ENCODE measurements around the gene NEDD4L.

NEDD4L gene

DNA sequence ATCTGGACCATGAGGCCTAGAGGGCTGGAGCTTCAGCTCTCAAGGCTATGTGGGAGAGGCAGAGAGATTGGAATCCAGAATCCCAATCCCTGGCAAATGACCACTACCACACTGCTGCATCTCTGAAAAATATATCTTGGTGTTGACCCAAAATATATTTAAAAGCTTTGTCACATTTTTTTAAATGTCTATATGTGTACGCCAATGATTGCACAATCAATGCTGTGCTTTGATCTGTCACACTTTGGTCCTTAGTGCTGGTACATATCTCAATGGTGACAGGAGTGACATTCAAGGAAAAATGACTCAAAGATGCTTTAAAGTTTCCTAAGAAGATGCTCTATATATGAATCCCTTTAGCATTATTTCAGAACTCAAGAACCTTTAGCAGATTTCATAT lies 31.7 kb upstream of the NEDD4L start:
- Histone ChIP-seq H3K9me3 (ENCODE audit: insufficient read depth, low read length) (peaks cover 14% of the 10 kb centered on the region; the same call in 1 of the 2 replicates), H4K20me1 (ENCODE audit: low read depth, low read length) (no peaks in the 10 kb centered on the region), H3K4me3 (ENCODE audit: insufficient read depth, low read length, poor library complexity, severe bottlenecking) (no peak overlapping the region), H3K9ac (ENCODE audit: low read length) (no peak overlapping the region), H3F3A (ENCODE audit: insufficient read depth) (no peaks in the 10 kb centered on the region), H3K4me2 (ENCODE audit: low read depth, low read length, poor library complexity, severe bottlenecking) (no peak overlapping the region), H2AFZ (ENCODE audit: low read depth, low read length, severe bottlenecking) (no peak overlapping the region), H3K79me2 (ENCODE audit: insufficient read depth, low read length) (no peaks in the 10 kb centered on the region), H3K27ac (ENCODE audit: low read depth, low read length) (no peak overlapping the region), H3K36me3 (ENCODE audit: low read length) (0 out of 2 replicates have a peak, but pooled peaks cover 6% of the 10 kb centered on the region), H3K27me3 (ENCODE audit: low read length) (no peaks in the 10 kb centered on the region), H3K9me2 (replicated peaks; ENCODE audit: insufficient read depth, low read length) (no peaks in the 10 kb centered on the region)
- no peak for TF ChIP-seq EZH2phosphoT487 (conservative IDR thresholded peaks at IDR 0.05; ENCODE audit: low read length)
- TF ChIP-seq, protein P1, sequence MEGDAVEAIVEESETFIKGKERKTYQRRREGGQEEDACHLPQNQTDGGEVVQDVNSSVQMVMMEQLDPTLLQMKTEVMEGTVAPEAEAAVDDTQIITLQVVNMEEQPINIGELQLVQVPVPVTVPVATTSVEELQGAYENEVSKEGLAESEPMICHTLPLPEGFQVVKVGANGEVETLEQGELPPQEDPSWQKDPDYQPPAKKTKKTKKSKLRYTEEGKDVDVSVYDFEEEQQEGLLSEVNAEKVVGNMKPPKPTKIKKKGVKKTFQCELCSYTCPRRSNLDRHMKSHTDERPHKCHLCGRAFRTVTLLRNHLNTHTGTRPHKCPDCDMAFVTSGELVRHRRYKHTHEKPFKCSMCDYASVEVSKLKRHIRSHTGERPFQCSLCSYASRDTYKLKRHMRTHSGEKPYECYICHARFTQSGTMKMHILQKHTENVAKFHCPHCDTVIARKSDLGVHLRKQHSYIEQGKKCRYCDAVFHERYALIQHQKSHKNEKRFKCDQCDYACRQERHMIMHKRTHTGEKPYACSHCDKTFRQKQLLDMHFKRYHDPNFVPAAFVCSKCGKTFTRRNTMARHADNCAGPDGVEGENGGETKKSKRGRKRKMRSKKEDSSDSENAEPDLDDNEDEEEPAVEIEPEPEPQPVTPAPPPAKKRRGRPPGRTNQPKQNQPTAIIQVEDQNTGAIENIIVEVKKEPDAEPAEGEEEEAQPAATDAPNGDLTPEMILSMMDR (IDR thresholded peaks at IDR 0.05; ENCODE audit: insufficient read depth, low read length, poor library complexity, severe bottlenecking) = no peak

DNA sequence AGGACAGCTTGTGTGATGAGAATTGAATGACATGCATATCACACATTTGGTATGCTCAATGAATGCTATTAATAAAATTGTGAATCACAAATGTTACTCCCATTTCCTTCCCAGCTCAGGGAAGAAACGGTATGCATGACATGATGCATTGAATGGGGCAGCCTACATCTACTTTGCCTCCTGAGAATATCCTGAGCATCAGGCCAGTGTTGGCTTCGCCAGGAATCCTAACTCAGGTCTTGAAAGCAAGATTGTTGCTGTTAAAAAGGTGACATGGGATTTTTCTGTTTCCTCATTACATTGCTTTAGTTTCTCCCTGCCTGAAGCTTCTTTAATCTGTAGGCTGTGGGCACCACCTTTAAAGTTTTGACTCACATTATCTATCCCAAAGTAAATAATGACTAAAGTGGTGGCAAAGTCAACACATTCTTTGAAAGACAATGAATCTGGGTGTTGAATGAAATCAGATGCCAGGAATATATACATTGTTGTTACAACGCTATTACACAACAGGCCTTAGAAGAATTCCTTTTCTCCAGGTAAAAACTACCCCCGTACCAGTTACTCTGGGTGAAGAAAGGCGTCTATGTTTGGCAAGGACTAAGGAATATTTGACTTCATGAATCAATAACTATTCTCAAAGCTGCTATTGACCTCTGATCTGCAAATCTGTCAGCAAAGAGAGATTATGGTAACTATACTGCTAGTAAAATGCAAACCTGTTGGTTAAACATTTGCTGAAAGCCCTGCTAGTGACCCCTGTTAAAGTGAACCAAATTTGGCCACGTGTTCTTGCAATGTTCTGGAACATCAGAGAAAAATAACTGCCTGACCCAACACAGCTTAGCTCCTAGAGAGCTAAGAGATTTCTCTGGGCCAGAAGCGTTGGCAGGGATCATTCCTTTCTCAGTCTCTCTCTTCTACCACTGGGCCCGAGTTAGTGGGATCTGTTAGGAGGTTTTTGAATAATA lies 30.5 kb upstream of the NEDD4L start:
- H3K36me3 ChIP-seq (ENCODE audit: low read length) = 0 out of 2 replicates have a peak, but pooled peaks cover 6% of the 10 kb centered on the region
- no peaks in the 10 kb centered on the region for H3K27me3 ChIP-seq (ENCODE audit: low read length)
- no peak overlapping the region for H3K27ac ChIP-seq (ENCODE audit: low read depth, low read length)
- no peak overlapping the region for H3K4me3 ChIP-seq (ENCODE audit: insufficient read depth, low read length, poor library complexity, severe bottlenecking)
- no peaks in the 10 kb centered on the region for H3K79me2 ChIP-seq (ENCODE audit: insufficient read depth, low read length)
- no peak overlapping the region for H3K9ac ChIP-seq (ENCODE audit: low read length)
- H4K20me1 ChIP-seq (ENCODE audit: low read depth, low read length) = no peaks in the 10 kb centered on the region
- no peak overlapping the region for H2AFZ ChIP-seq (ENCODE audit: low read depth, low read length, severe bottlenecking)
- no peak overlapping the region for H3K4me2 ChIP-seq (ENCODE audit: low read depth, low read length, poor library complexity, severe bottlenecking)
- 0 out of 2 replicates have a peak, but pooled peaks have one; percentile 88 for TF ChIP-seq EZH2phosphoT487 (conservative IDR thresholded peaks at IDR 0.05; ENCODE audit: low read length)
- TF ChIP-seq, protein P1 (IDR thresholded peaks at IDR 0.05; ENCODE audit: insufficient read depth, low read length, poor library complexity, severe bottlenecking) = no peak
- no peaks in the 10 kb centered on the region for H3K9me2 ChIP-seq (replicated peaks; ENCODE audit: insufficient read depth, low read length)
- H3F3A ChIP-seq (ENCODE audit: insufficient read depth) = no peaks in the 10 kb centered on the region
- peaks cover 14% of the 10 kb centered on the region; the same call in 1 of the 2 replicates for H3K9me3 ChIP-seq (ENCODE audit: insufficient read depth, low read length)

DNA sequence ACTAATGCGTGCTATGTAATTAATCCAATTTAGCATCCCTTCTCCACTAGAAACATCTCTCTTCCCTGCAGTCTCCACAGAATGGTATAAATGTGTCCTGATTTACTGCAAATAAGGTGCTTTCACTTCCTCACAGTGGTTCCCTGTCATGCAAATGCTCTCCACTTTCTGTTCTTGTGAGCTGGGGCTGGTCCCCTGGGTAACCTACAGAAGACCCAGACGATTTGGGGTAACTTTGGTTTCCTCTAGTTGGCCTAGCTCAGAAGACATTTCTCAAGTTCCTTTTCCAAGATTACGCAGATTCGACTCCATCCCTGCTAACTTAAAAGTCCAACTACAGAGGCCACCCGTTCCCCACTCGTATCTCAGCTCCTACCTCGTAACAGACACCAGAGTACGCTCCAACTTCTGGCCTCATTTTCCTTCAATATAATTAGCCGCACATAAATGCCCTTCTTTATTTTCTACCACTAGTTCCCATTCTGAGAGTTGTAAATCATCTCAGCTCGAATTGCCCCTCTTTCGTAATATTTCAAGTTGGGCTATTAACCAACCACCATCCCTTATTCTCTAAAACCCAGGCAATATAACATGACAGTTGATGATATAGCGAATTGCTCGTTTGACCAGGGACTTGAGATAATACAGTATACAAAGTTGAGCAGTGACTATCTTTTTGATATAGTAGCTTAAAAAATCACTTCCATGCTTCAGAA lies 28.8 kb upstream of the NEDD4L start:
- H3F3A ChIP-seq (ENCODE audit: insufficient read depth) = no peaks in the 10 kb centered on the region
- no peak overlapping the region for H2AFZ ChIP-seq (ENCODE audit: low read depth, low read length, severe bottlenecking)
- no peaks in the 10 kb centered on the region for H3K79me2 ChIP-seq (ENCODE audit: insufficient read depth, low read length)
- no peaks in the 10 kb centered on the region for H4K20me1 ChIP-seq (ENCODE audit: low read depth, low read length)
- H3K9me3 ChIP-seq (ENCODE audit: insufficient read depth, low read length) = peaks cover 14% of the 10 kb centered on the region; the same call in 1 of the 2 replicates
- 0 out of 2 replicates have a peak, but pooled peaks cover 6% of the 10 kb centered on the region for H3K36me3 ChIP-seq (ENCODE audit: low read length)
- no peak overlapping the region for H3K27ac ChIP-seq (ENCODE audit: low read depth, low read length)
- H3K9me2 ChIP-seq (replicated peaks; ENCODE audit: insufficient read depth, low read length) = no peaks in the 10 kb centered on the region
- no peak overlapping the region for H3K4me3 ChIP-seq (ENCODE audit: insufficient read depth, low read length, poor library complexity, severe bottlenecking)
- TF ChIP-seq, protein P1 (IDR thresholded peaks at IDR 0.05; ENCODE audit: insufficient read depth, low read length, poor library complexity, severe bottlenecking) = no peak
- no peak for TF ChIP-seq EZH2phosphoT487 (conservative IDR thresholded peaks at IDR 0.05; ENCODE audit: low read length)
- peak overlapping the region; percentile 17 for H3K4me2 ChIP-seq (ENCODE audit: low read depth, low read length, poor library complexity, severe bottlenecking)
- H3K9ac ChIP-seq (ENCODE audit: low read length) = no peak overlapping the region
- H3K27me3 ChIP-seq (ENCODE audit: low read length) = no peaks in the 10 kb centered on the region
